HG03432 (cell line): ENCODE results near the gene CBFA2T3.

ENCODE experiments used
- ATAC-seq: cut with Tn5 transposase; IDR thresholded peaks from one replicate; pipeline ENCODE4 v1.9.1; 2021; ENCODE audit warnings: mild to moderate bottlenecking, moderate library complexity; ENCODE audit not compliant: unreplicated experiment

The CBFA2T3 gene

DNA sequence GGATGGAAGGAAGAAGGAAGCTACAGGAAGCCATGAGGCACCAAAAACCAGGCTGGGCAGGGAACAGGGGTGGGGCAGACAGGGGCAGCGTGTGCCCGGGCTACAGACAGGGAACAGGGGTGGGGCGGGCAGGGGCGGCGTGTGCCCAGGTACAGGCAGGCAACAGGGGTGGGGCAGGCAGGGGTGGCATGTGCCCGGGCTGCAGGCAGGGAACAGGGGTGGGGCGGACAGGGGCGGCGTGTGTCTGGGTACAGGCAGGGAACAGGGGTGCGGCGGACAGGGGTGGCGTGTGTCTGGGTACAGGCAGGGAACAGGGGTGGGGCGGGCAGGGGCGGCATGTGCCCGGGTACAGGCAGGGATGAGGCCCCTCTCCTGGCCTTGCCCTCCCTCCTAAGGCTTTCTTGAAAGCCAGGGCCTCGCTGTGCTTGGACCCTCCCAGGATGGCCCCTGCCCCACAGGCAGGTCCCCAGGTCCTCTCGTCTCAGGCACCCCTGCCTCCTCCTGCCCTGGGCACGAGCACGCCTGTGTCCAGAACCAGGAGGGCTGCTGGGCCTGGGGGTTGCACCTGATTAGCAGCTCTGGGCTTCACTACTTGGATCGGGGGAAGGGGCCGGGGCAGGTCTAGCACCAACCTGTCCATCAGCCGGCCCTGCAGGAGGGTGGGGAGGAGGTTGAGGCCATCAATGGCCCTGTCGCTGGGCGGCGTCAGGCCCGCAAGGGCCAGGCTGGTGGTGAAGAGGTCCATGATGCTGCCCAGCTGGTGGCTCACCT lies 150.8 kb downstream of the CBFA2T3 start:
- no peak for ATAC-seq

DNA sequence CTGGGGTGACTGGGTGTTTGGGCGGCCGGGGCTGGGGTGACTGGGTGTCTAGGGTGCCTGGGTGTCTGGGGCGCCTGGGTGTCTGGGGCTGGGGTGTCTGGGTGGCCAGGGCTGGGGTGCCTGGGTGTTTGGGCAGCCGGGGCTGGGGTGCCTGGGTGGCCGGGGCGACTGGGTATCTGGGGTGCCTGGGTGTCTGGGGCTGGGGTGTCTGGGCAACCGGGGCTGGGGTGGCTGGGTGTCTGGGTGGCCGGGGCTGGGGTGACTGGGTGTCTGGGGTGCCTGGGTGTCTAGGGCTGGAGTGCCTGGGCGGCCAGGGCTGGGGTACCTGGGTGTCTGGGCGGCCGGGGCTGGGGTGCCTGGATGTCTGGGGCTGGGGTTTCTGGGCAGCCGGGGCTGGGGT lies 151.9 kb downstream of the CBFA2T3 start:
- no peak for ATAC-seq
